CD4-positive, alpha-beta T cell treated with Interleukin-15 for 4 hours (primary cell): Measurements from ENCODE around the gene USP36.
"Not testable (repeated sequence)": the region's sequence is repeated elsewhere in the genome, so short reads cannot be mapped to it uniquely, and the experiment has no call there.

Experiments used
- DNase-seq: peaks from one replicate; pipeline ENCODE4 v3.0.0-alpha.2; 2020; ENCODE audit warnings: low spot score

The USP36 gene

GRCh38 chr17:78870621-78871020 lies 30.0 kb upstream of the USP36 start:
- DNase-seq = no peak

- no peak for DNase-seq
Measured at GRCh38 chr17:78868391-78868790, 27.8 kb upstream of the USP36 start.

- not testable (repeated sequence) for DNase-seq
Measured at GRCh38 chr17:78867046-78867445, 26.4 kb upstream of the USP36 start.

- peak; percentile 68 for DNase-seq
Measured at GRCh38 chr17:78865682-78866390, 25.2 kb upstream of the USP36 start.

GRCh38 chr17:78864117-78864516 lies 23.5 kb upstream of the USP36 start:
- no peak for DNase-seq

- DNase-seq = no peak
Measured at GRCh38 chr17:78862073-78863023, 21.7 kb upstream of the USP36 start.

- DNase-seq = no peak
Measured at GRCh38 chr17:78861229-78861628, 20.6 kb upstream of the USP36 start.

- no peak for DNase-seq
Measured at GRCh38 chr17:78859051-78859450, 18.4 kb upstream of the USP36 start.

GRCh38 chr17:78857266-78857665 lies 16.7 kb upstream of the USP36 start:
- DNase-seq = no peak

GRCh38 chr17:78855561-78856165 lies 15.0 kb upstream of the USP36 start:
- no peak for DNase-seq

GRCh38 chr17:78854508-78854907 lies 13.9 kb upstream of the USP36 start:
- no peak for DNase-seq

- no peak for DNase-seq
Measured at GRCh38 chr17:78853926-78854394, 13.3 kb upstream of the USP36 start.

GRCh38 chr17:78852709-78853121 lies 12.1 kb upstream of the USP36 start:
- DNase-seq = no peak

GRCh38 chr17:78849026-78849425 lies 8.4 kb upstream of the USP36 start:
- no peak for DNase-seq

- no peak for DNase-seq
Measured at GRCh38 chr17:78847052-78847451, 6.4 kb upstream of the USP36 start.

GRCh38 chr17:78844301-78845005 lies 3.8 kb upstream of the USP36 start:
- DNase-seq = no peak

GRCh38 chr17:78842881-78843565 lies 2.4 kb upstream of the USP36 start:
- DNase-seq = peak; percentile 65

- DNase-seq = no peak
Measured at GRCh38 chr17:78840530-78840779, 159 bp downstream of the USP36 start.

- DNase-seq = peak; percentile 26
Measured at GRCh38 chr17:78839762-78840529, 668 bp downstream of the USP36 start.

- peak; percentile 15 for DNase-seq
Measured at GRCh38 chr17:78839235-78839761, 1.3 kb downstream of the USP36 start.

- DNase-seq = no peak
Measured at GRCh38 chr17:78838574-78839005, 2.0 kb downstream of the USP36 start.
